RWPE1 (cell line): ENCODE measurements around the gene ATP8A1.

Experiments used
- CTCF ChIA-PET: fragments of 350-600 bp; sonication (Branson Sonifier 250); formaldehyde crosslinking; extraction: SDS; loops from one replicate; lab custom pipeline; 2021; lab: Yijun Ruan, JAX
- POLR2A ChIA-PET: fragments of 400-600 bp; formaldehyde crosslinking; extraction: SDS; loops from one replicate; lab custom pipeline; 2020; ENCODE audit warnings: antibody characterized with exemption; ENCODE audit not compliant: low non-redundant PET; lab: Yijun Ruan, JAX
- DNase-seq: peaks from one replicate; pipeline ENCODE4 v3.0.0; 2012; ENCODE audit warnings: low spot score
- H3K27ac ChIP-seq: fragments of 450-650 bp; 2 replicates; pipeline ENCODE4 v1.5.1; 2017
- CTCF ChIP-seq: fragments of 450-650 bp; conservative IDR thresholded peaks from 2 replicates; pipeline ENCODE4 v1.5.1; 2017; ENCODE audit warnings: low read depth, mild to moderate bottlenecking

The ATP8A1 gene

GRCh38 chr4:42642101-42642797, 14.7 kb downstream of the ATP8A1 start:
- no peak for TF ChIP-seq CTCF
- H3K27ac ChIP-seq: no peak overlapping the region
- POLR2A ChIA-PET: no interaction called here
- DNase-seq: no peak
- CTCF ChIA-PET: no interaction called here

- no peak for DNase-seq
- CTCF ChIA-PET: no interaction called here
- TF ChIP-seq CTCF: no peak
- H3K27ac ChIP-seq: no peak overlapping the region
- POLR2A ChIA-PET: no interaction called here
Measured at GRCh38 chr4:42641656-42642055, 15.2 kb downstream of the ATP8A1 start.

DNA sequence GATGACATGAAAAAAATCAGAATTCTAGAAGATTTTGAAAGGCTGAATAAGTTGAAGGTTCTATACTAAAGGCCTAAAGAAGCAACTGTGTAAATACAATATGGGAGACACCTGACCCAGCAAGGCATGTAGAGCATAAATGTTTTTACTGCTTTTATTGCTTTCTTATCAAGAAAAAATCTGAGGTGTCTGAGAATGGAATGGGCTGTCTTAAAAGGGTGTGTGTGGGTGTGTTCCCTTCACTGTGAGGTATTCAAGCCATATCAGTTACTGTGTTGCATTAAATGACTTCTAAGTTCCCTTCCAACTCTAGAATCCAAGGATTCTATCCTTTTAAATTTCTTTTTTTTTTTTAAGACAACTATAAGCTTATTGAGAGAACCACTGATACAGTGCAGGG, 15.7 kb downstream of the ATP8A1 start:
- ChIA-PET CTCF (no interaction called here), POLR2A (no interaction called here)
- TF ChIP-seq CTCF: no peak
- DNase-seq: no peak
- no peak overlapping the region for H3K27ac ChIP-seq

DNA sequence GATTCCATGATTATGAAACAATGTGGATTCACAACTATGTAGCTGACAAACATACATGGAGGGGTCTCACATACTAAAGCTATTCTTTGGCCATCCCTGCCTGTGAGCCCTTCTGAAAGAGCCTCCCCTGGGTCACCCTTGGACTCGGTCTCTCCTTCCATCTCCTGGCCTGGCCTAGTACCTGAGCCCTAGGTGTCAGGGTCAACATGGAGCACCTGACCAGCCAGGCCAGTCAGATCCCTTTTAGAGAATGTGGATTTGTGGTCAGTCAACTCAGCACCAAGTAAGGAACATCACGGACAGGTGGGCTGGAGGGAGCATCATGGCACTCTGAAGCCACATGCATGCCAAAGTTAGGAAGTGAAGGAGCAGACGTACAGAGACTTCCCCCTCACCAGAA, 16.3 kb downstream of the ATP8A1 start:
- POLR2A ChIA-PET: no interaction called here
- TF ChIP-seq CTCF: no peak
- CTCF ChIA-PET: no interaction called here

DNA sequence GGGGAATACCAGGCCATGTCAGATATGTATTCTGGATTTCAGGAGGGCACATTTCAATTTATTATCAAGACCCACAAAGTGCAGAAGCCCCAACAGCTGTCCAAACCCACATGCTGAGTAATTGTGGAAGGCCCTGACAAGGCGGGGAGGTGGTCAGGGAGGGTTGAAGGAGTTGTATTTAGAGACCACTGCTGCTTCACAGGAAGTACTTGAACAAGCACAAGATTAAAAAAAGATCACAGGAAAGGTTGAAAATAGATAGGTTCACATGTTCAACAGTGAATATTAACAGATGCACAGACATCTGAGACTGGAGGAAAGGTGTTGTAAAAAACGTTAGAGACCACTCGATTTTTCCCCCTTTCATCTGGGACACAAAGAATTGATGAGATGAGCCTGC, 17.9 kb downstream of the ATP8A1 start:
- ChIA-PET CTCF (interaction anchor here (0.7 kb wide), 1 partner anchor 81 kb away, joined by 5 read pairs; no protein-coding TSS in a partner anchor), POLR2A (no interaction called here)
- H3K27ac ChIP-seq: no peak overlapping the region
- TF ChIP-seq CTCF: no peak
- DNase-seq: no peak

More for the DNA sequence above, 16.3 kb downstream of the ATP8A1 start:
- DNase-seq: no peak
- H3K27ac ChIP-seq: no peak overlapping the region

DNA sequence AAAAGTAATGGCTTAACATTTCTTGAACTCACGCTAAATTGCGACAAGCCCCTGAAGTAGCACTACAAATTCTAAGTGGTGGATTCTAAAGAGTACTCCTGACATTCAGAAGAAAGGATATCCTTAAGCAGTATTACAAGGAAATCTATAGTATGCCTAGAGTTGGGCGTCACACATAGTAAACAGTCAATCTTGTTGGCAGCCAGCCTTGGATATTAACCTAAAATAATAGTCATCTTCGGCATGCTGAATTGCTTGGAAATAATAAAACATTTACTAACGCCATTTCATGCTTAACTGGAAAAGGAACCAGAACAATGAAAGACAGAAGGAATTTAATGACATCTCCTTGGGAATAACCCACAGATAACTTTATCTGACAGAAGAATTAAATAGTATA, 18.6 kb downstream of the ATP8A1 start:
- DNase-seq: no peak
- no peak for TF ChIP-seq CTCF
- H3K27ac ChIP-seq: no peak overlapping the region
- CTCF ChIA-PET: no interaction called here
- POLR2A ChIA-PET: no interaction called here
